DND-41 (cell line): ENCODE data around the gene FOXA2.

Experiments used
- ATAC-seq: fragments of 200-7000 bp; cut with Tn5 transposase; 3 replicates; pipeline ENCODE4 v1.9.1; 2021; ENCODE audit warnings: low read depth; ENCODE audit not compliant: insufficient read depth
- DNase-seq: peaks from one replicate; pipeline ENCODE4 v3.0.0-alpha.2; 2020
- H2AFZ ChIP-seq: 2 replicates; pipeline ENCODE4 v1.6.0; 2012; ENCODE audit warnings: low read depth, low read length
- H3K27ac ChIP-seq: 2 replicates; pipeline ENCODE4 v1.5.1; 2012; ENCODE audit warnings: low read length, inconsistent platforms
- H3K27me3 ChIP-seq: fragments of 200-600 bp; sonication (generic); 2 replicates; pipeline ENCODE4 v1.6.0; 2012; ENCODE audit warnings: low read length, mild to moderate bottlenecking, inconsistent platforms; ENCODE audit not compliant: insufficient read depth, poor library complexity
- H3K36me3 ChIP-seq: 2 replicates; pipeline ENCODE4 v1.5.1; 2012; ENCODE audit warnings: low read length, inconsistent platforms; ENCODE audit not compliant: insufficient read depth
- H3K4me1 ChIP-seq: 2 replicates; pipeline ENCODE4 v1.5.1; 2012; ENCODE audit warnings: mild to moderate bottlenecking, low read length; ENCODE audit not compliant: insufficient read depth
- H3K4me2 ChIP-seq: 2 replicates; pipeline ENCODE4 v1.6.0; 2012; ENCODE audit warnings: mild to moderate bottlenecking, moderate library complexity, low read length, inconsistent platforms; ENCODE audit not compliant: insufficient read depth
- H3K4me3 ChIP-seq, 2 experiments: fragments of 200-600 bp in 1 of 2; shearing (Covaris generic) in 1 of 2; 2 replicates each; pipeline ENCODE4 v1.5.1; 2012 to 2016; ENCODE audit warnings: inconsistent platforms in 2 of 2, low read length in 2 of 2, mild to moderate bottlenecking in 2 of 2, low read depth in 1 of 2, moderate library complexity in 1 of 2
- H3K79me2 ChIP-seq: 2 replicates; pipeline ENCODE4 v1.6.0; 2012; ENCODE audit warnings: low read length, inconsistent platforms; ENCODE audit not compliant: insufficient read depth
- H3K9ac ChIP-seq: 2 replicates; pipeline ENCODE4 v1.6.0; 2012; ENCODE audit warnings: low read depth, mild to moderate bottlenecking, inconsistent platforms, low read length, moderate library complexity
- H3K9me3 ChIP-seq: 2 replicates; pipeline ENCODE4 v1.5.1; 2012; ENCODE audit warnings: low read length, moderate library complexity, mild to moderate bottlenecking, inconsistent platforms; ENCODE audit not compliant: insufficient read depth, severe bottlenecking
- H4K20me1 ChIP-seq: 2 replicates; pipeline ENCODE4 v1.6.0; 2012; ENCODE audit warnings: low read length; ENCODE audit not compliant: insufficient read depth
- EZH2 ChIP-seq: IDR thresholded peaks from 3 replicates; pipeline ENCODE4 v1.6.1; 2012; ENCODE audit warnings: borderline replicate concordance, low read depth, mild to moderate bottlenecking, moderate library complexity, low read length, inconsistent platforms; ENCODE audit not compliant: severe bottlenecking
- TF ChIP-seq, protein P1 (sequence below): IDR thresholded peaks from 2 replicates; pipeline ENCODE4 v1.5.1; 2012; ENCODE audit warnings: borderline replicate concordance, low read length, moderate library complexity, mild to moderate bottlenecking; ENCODE audit not compliant: poor library complexity, severe bottlenecking; ENCODE audit errors: extremely low read depth

The FOXA2 gene

DNA sequence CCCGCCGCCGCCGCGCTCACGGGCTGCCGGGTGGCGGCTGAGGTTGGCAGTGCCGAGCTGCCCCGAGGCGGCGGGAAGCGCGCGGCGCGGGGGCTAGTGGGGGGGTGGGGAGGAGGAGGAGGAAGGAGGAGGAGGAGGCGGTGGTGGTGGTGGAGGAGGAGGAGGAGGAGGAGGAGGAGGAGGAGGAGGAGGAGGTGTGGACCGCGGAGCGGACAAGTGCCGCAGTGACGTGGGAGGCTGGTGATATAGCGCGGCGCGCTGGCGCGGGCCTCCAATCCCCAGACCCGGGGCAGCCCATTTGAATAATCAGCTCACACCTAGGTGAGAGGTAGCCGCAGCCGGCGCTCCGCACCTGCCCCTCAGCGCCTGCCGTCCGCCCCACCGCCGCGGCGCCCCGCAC is at the start of gene FOXA2:
TSS of gene FOXA2 (minus strand) at position 51 of the 400 bp plus-strand sequence. CDS start 294 bp downstream, outside the sequence.
- no peaks in the 10 kb centered on the region for H3K27me3 ChIP-seq
- H3K36me3 ChIP-seq, result no peaks in the 10 kb centered on the region
- no peak within 1 kb of the TSS for H3K9ac ChIP-seq
- no peaks in the 10 kb centered on the region for H3K9me3 ChIP-seq
- no peaks in the 10 kb centered on the region for H4K20me1 ChIP-seq
- H3K4me3 ChIP-seq, result no peak within 1 kb of the TSS
- ATAC-seq (no peak), DNase-seq (no peak)
- no peak within 1 kb of the TSS for H2AFZ ChIP-seq
- no peaks in the 10 kb centered on the region for H3K4me1 ChIP-seq
- TF ChIP-seq, protein P1, sequence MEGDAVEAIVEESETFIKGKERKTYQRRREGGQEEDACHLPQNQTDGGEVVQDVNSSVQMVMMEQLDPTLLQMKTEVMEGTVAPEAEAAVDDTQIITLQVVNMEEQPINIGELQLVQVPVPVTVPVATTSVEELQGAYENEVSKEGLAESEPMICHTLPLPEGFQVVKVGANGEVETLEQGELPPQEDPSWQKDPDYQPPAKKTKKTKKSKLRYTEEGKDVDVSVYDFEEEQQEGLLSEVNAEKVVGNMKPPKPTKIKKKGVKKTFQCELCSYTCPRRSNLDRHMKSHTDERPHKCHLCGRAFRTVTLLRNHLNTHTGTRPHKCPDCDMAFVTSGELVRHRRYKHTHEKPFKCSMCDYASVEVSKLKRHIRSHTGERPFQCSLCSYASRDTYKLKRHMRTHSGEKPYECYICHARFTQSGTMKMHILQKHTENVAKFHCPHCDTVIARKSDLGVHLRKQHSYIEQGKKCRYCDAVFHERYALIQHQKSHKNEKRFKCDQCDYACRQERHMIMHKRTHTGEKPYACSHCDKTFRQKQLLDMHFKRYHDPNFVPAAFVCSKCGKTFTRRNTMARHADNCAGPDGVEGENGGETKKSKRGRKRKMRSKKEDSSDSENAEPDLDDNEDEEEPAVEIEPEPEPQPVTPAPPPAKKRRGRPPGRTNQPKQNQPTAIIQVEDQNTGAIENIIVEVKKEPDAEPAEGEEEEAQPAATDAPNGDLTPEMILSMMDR, result no peak
- no peak for TF ChIP-seq EZH2
- H3K4me2 ChIP-seq, result no peak within 1 kb of the TSS
- no peaks in the 10 kb centered on the region for H3K79me2 ChIP-seq
- H3K27ac ChIP-seq, result no peak within 1 kb of the TSS

DNA sequence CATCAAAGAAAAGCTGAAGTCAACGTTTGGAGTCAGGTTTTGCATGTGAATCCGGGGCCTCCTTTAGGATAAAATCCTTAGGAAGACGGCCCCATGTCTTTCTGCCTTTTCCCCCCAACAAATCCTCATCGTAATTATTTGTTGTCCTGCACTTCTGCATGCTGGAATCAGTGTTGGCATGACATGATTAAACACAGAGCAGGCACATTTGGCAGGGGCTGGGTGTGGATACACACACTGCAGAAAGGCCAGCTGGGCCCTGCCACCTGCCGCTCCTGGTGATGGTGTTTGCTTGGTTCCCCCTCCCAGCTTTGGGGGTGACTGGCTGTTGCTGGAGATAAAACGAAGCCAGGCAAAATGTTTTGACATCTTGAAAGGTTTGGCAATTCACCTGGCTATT is 46.3 kb upstream of the FOXA2 start:
- Histone ChIP-seq H3K9me3 (no peaks in the 10 kb centered on the region), H3K36me3 (no peaks in the 10 kb centered on the region), H3K4me1 (no peaks in the 10 kb centered on the region), H4K20me1 (no peaks in the 10 kb centered on the region), H3K27me3 (peaks cover 18% of the 10 kb centered on the region), H3K4me3 (no peak overlapping the region), H3K79me2 (no peaks in the 10 kb centered on the region), H3K27ac (no peak overlapping the region), H3K4me2 (no peak overlapping the region), H2AFZ (no peak overlapping the region), H3K9ac (no peak overlapping the region)
- TF ChIP-seq EZH2, result no peak
- TF ChIP-seq, protein P1, result no peak
- DNase-seq (no peak), ATAC-seq (no peak)

DNA sequence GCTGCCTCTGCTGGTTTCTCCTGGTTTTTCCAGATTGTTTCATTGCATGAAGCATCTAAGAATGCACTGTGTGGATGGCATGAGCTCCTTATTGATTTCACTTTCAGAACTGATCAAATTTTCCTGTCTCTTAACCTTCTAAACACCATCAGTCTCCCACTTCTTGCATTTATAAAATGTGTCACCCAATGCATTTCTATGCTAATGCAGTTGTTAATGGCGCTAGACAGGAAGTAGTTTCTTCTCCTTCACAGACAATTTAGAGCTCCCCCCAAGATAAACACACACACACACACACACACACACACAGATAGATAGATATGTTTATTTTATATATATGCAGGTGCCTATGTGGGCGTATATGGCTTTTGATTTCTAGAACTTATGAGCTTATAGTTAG is 45.6 kb upstream of the FOXA2 start:
- Histone ChIP-seq H3K27me3 (peaks cover 25% of the 10 kb centered on the region), H3K9me3 (no peaks in the 10 kb centered on the region), H2AFZ (no peak overlapping the region), H3K4me2 (no peak overlapping the region), H4K20me1 (no peaks in the 10 kb centered on the region), H3K36me3 (no peaks in the 10 kb centered on the region), H3K9ac (no peak overlapping the region), H3K4me1 (no peaks in the 10 kb centered on the region), H3K79me2 (no peaks in the 10 kb centered on the region), H3K27ac (no peak overlapping the region), H3K4me3 (no peak overlapping the region)
- TF ChIP-seq EZH2, result no peak
- TF ChIP-seq, protein P1, result no peak
- no peak for DNase-seq
- no peak for ATAC-seq

DNA sequence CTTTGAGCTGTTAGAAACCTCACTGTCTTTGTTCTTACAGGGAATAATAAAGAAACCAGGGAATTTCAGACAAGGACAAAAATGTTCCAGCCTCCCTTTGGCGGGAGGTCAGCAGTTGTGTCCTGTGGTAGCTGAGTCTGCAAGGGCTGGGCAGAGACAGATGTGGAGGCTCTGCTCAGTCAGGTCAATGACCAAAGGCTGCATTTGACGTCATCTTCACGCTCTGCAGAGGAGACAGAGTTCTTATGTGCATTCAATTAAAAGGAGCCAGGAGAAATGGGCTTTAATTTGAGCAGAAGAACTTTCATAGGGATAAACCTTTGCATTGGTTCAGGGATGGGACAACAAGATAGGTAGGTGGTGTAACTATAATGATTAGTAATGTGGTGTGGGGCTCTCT is 45.1 kb upstream of the FOXA2 start:
- H3K9me3 ChIP-seq, result no peaks in the 10 kb centered on the region
- no peak overlapping the region for H3K4me2 ChIP-seq
- no peaks in the 10 kb centered on the region for H4K20me1 ChIP-seq
- H3K27ac ChIP-seq, result no peak overlapping the region
- no peak overlapping the region for H2AFZ ChIP-seq
- TF ChIP-seq EZH2, result no peak
- TF ChIP-seq, protein P1, result no peak
- H3K27me3 ChIP-seq, result peaks cover 28% of the 10 kb centered on the region
- no peak for DNase-seq
- H3K9ac ChIP-seq, result no peak overlapping the region
- H3K79me2 ChIP-seq, result no peaks in the 10 kb centered on the region
- no peak overlapping the region for H3K4me3 ChIP-seq
- H3K4me1 ChIP-seq, result no peaks in the 10 kb centered on the region
- no peak for ATAC-seq
- H3K36me3 ChIP-seq, result no peaks in the 10 kb centered on the region
